Ascending aorta (tissue), 2 donors: ENCODE data around the gene NTM. TPM values are rescaled to one million over a fixed set of nuclear protein-coding genes. Genes with fewer than 3 reads are reported as not detected.

ENCODE experiments used
- DNase-seq, 2 donors: peaks; one replicate each; pipeline ENCODE4 v3.0.0-alpha.2; 2019; ENCODE audit warnings: low spot score in 2 of 2
- H3K27ac ChIP-seq, 2 donors: fragments of 200-600 bp; sonication (generic); one replicate each; pipeline ENCODE4 v1.5.1; 2016 to 2017; ENCODE audit warnings: mild to moderate bottlenecking in 1 of 2
- H3K27me3 ChIP-seq: fragments of 200-600 bp; sonication (generic); one replicate; pipeline ENCODE4 v1.5.1; 2017
- H3K36me3 ChIP-seq, 2 donors: fragments of 200-600 bp; sonication (generic); one replicate each; pipeline ENCODE4 v1.5.1; 2016
- H3K4me1 ChIP-seq, 2 donors: fragments of 200-600 bp; sonication (generic); one replicate each; pipeline ENCODE4 v1.5.1; 2016 to 2017; ENCODE audit warnings: mild to moderate bottlenecking in 1 of 2
- H3K4me3 ChIP-seq, 2 donors: fragments of 200-600 bp; sonication (generic); one replicate each; pipeline ENCODE4 v1.5.1; 2016 to 2017; ENCODE audit warnings: mild to moderate bottlenecking in 1 of 2
- H3K9me3 ChIP-seq, 2 donors: fragments of 200-600 bp; sonication (generic); one replicate each; pipeline ENCODE4 v1.5.1; 2016
- intact Hi-C: fragments of 100-400 bp; cut with DNase I; formaldehyde crosslinking; loops from one replicate; pipeline ENCODE4 v1.15.1; 2023
- total RNA-seq: library from RNA; depleted of rRNA; stranded (reverse); fragments of >200 nt; gene quantifications from one replicate; pipeline ENCODE4 v1.1.0, GENCODE V29; 2016
- TF ChIP-seq, protein P1 (sequence below), 3 experiments: fragments of 200-600 bp in 2 of 3; fragments of 450-650 bp in 1 of 3; sonication (generic) in 2 of 3; IDR thresholded peaks; one replicate each; pipeline ENCODE4 v1.5.1; 2016 to 2019; ENCODE audit warnings: antibody characterized with exemption in 3 of 3, mild to moderate bottlenecking in 1 of 3, moderate library complexity in 1 of 3

Gene NTM
- total RNA-seq, 1 donor from 2014 or later, result not detected

DNA sequence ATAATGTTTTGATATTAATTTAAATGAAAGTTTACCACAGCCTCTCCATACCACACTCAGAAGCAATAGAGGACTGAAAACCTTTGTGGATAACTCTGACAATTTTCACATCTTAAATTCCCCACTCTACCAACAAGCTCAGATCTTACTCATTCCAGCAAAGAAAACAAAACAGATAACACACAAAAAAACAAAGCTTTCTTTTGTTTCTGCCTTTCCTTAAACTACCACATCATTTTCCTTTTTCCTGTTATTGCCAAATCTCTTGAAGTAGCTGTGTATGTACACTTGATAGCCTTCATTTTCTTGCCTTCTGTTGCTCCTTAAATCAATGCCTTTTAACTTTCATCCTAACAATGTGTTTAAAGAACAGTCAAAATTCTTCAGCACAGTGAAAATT, 484.9 kb downstream of the NTM start:
- H3K36me3 ChIP-seq, result no peaks in the 10 kb centered on the region
- TF ChIP-seq, protein P1, sequence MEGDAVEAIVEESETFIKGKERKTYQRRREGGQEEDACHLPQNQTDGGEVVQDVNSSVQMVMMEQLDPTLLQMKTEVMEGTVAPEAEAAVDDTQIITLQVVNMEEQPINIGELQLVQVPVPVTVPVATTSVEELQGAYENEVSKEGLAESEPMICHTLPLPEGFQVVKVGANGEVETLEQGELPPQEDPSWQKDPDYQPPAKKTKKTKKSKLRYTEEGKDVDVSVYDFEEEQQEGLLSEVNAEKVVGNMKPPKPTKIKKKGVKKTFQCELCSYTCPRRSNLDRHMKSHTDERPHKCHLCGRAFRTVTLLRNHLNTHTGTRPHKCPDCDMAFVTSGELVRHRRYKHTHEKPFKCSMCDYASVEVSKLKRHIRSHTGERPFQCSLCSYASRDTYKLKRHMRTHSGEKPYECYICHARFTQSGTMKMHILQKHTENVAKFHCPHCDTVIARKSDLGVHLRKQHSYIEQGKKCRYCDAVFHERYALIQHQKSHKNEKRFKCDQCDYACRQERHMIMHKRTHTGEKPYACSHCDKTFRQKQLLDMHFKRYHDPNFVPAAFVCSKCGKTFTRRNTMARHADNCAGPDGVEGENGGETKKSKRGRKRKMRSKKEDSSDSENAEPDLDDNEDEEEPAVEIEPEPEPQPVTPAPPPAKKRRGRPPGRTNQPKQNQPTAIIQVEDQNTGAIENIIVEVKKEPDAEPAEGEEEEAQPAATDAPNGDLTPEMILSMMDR (IDR thresholded peaks at IDR 0.05), result no peak
- H3K27ac ChIP-seq, result no peak overlapping the region
- H3K4me3 ChIP-seq, result no peak overlapping the region
- H3K4me1 ChIP-seq, result no peaks in the 10 kb centered on the region
- H3K27me3 ChIP-seq, result no peaks in the 10 kb centered on the region
- no peak for DNase-seq
- H3K9me3 ChIP-seq, result no peaks in the 10 kb centered on the region
- intact Hi-C loops, result no loop called here

DNA sequence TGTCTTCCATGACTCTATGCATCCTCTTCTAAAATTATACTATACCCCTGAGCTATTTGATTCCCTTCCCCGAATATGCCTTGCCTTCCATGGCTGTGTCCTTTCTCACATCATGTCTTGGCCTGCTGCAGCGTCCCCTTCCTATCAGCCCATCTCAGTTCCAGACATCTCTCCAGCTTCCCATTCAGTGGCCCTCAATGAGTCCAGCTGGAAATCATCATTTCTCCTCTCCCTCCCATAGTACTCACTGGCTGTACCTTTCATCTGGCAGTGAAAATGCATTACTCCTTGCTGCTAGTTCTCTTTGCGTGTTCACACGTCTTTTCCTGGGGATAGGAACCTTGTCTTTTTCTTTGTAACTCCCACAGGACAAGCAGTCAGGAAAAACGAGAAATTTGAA, 486.8 kb downstream of the NTM start:
- no peak overlapping the region for H3K4me3 ChIP-seq
- no peak for DNase-seq

DNA sequence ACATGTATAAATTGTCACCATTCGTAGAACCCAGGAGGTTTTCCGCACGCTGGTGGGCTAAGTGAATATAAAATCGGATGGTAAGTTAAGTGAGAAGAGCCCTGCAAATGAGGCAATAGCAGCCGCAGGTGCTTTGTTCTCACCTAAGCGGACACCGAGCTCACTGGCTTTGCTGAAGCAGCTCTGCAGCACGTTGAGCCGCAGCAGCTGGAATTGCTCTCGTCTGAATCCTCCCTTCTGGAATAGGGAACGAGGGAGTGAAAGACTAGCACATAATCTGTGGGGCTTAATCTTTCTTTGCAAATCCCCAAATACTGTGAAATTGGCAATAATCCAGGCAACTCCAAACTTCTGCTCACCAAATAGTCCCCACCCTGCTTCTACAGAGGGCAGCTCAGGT, 488.1 kb downstream of the NTM start:
- Histone ChIP-seq H3K27me3 (no peaks in the 10 kb centered on the region), H3K4me3 (no peak overlapping the region), H3K27ac (no peak overlapping the region), H3K36me3 (no peaks in the 10 kb centered on the region), H3K9me3 (no peaks in the 10 kb centered on the region), H3K4me1 (no peaks in the 10 kb centered on the region)
- intact Hi-C loops, result no loop called here
- TF ChIP-seq, protein P1 (IDR thresholded peaks at IDR 0.05), result no peak
- no peak for DNase-seq

More for the DNA sequence above, 486.8 kb downstream of the NTM start:
- H3K27ac ChIP-seq, result no peak overlapping the region
- TF ChIP-seq, protein P1 (IDR thresholded peaks at IDR 0.05), result no peak
- intact Hi-C loops, result no loop called here
- H3K27me3 ChIP-seq, result no peaks in the 10 kb centered on the region
- H3K9me3 ChIP-seq, result no peaks in the 10 kb centered on the region
- H3K36me3 ChIP-seq, result no peaks in the 10 kb centered on the region
- H3K4me1 ChIP-seq, result no peaks in the 10 kb centered on the region

DNA sequence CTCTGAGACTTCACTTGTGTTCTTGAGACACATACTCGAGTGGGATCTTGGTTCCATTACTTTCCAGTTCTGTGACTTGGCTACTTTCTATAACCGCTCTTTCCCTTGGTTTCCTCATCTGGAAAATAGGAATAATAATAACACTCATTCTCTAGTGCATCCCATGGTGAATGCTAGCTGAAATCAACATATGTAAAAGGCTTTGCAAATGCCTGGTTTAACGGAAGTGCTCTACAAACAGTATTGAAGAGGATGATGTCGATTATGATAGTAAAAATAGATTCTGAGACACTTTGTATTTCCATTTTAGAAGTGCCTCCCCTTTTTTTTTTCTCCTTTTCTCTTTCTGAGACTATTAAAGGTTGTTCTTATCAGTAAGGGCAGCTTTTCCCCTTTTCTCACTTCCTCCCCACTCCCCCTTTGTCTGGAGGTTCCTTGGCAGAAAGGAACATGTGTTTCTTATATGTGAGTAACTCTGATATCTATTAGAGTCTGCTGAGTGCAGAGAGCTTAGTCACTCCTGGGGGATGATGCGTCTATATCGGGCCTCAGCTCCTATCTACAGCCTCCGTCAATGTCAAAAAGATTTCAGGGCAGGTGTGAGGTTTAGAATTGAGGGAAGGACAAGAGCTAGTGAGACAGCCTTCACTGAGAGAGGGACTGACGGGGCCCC, 489.3 kb downstream of the NTM start:
- DNase-seq, result no peak
- Histone ChIP-seq H3K27me3 (no peaks in the 10 kb centered on the region), H3K9me3 (no peaks in the 10 kb centered on the region), H3K27ac (no peak overlapping the region), H3K36me3 (no peaks in the 10 kb centered on the region), H3K4me1 (no peaks in the 10 kb centered on the region), H3K4me3 (no peak overlapping the region)
- TF ChIP-seq, protein P1 (IDR thresholded peaks at IDR 0.05), result no peak
- intact Hi-C loops, result no loop called here

DNA sequence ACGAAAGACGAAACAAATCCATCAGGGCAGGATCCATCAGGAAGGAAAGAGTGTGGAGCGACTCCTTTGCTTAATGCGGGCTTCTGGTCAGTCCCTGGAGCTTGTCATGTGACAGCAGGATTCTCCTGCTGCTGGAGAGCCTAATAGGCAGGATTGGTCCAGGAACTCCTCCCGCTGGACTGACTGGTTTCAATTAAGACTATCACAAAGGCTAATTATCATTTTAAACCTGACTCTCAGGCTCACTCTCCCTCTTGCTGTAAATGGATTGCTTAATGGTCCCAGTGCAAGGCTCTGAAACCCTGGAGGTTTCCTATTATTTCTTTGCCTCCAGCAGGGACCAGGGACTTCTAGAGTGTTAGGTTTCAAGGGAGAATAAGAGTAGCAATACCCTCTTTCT, 493.8 kb downstream of the NTM start:
- intact Hi-C loops, result no loop called here
- Histone ChIP-seq H3K9me3 (no peaks in the 10 kb centered on the region), H3K4me1 (no peaks in the 10 kb centered on the region), H3K27ac (no peak overlapping the region), H3K27me3 (no peaks in the 10 kb centered on the region), H3K4me3 (no peak overlapping the region), H3K36me3 (no peaks in the 10 kb centered on the region)
- TF ChIP-seq, protein P1 (IDR thresholded peaks at IDR 0.05), result no peak
- DNase-seq, result no peak

DNA sequence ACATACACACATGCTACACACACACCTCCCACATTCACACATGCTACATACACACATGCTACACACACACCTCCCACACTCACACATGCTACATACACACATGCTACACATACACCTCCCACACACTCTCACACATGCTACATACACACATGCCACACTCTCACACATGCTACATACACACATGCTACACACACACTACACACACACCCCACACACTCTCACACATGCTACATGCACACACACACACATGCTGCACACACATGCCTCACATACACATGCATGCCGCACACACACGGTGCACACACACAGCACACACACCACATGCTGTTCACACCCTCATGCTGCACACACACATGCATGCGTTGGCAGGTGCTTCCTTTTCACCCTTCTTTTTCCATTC, 495.4 kb downstream of the NTM start:
- Histone ChIP-seq H3K27ac (no peak overlapping the region), H3K4me1 (no peaks in the 10 kb centered on the region), H3K4me3 (no peak overlapping the region), H3K27me3 (no peaks in the 10 kb centered on the region), H3K9me3 (no peaks in the 10 kb centered on the region), H3K36me3 (no peaks in the 10 kb centered on the region)
- no peak for DNase-seq
- TF ChIP-seq, protein P1 (IDR thresholded peaks at IDR 0.05), result no peak
- intact Hi-C loops, result no loop called here
